Stimulated activated CD8-positive, alpha-beta memory T cell treated with anti-CD3 and anti-CD28 coated beads, Interleukin-7, amount 100 ng/mL, for 1 hour (primary cell): ENCODE data around the gene FOXB1.
A peak's percentile ranks its signal among the peaks of the same experiment; 100 is the strongest.

Source experiments
- DNase-seq, 2 donors: peaks; one replicate each; pipeline ENCODE4 v3.0.0-alpha.2; 2020; ENCODE audit warnings: low read depth in 2 of 2

Gene FOXB1

GRCh38 chr15:60004009-60004845 lies at the start of gene FOXB1:
Gene FOXB1 (plus strand): TSS chr15:60004311. CDS start chr15:60004964, 653 bp downstream.
- no peak for DNase-seq

- no peak for DNase-seq
Observed at GRCh38 chr15:59958288-59958687, 45.8 kb upstream of the FOXB1 start.

- DNase-seq: no peak
Observed at GRCh38 chr15:59960318-59960717, 43.8 kb upstream of the FOXB1 start.

GRCh38 chr15:59963322-59963721 lies 40.8 kb upstream of the FOXB1 start:
- DNase-seq: no peak

- no peak for DNase-seq
Observed at GRCh38 chr15:59963925-59964324, 40.2 kb upstream of the FOXB1 start.

GRCh38 chr15:59965741-59966140 lies 38.4 kb upstream of the FOXB1 start:
- no peak for DNase-seq

GRCh38 chr15:59966262-59966661 lies 37.8 kb upstream of the FOXB1 start:
- DNase-seq: no peak

- DNase-seq: no peak
Observed at GRCh38 chr15:59968314-59968713, 35.8 kb upstream of the FOXB1 start.

GRCh38 chr15:59972241-59972640 lies 31.9 kb upstream of the FOXB1 start:
- DNase-seq: no peak

- DNase-seq: peak in 1 of 2 donors; percentile 9
Observed at GRCh38 chr15:59976480-59977271, 27.4 kb upstream of the FOXB1 start.

- DNase-seq: no peak
Observed at GRCh38 chr15:59991834-59992233, 12.3 kb upstream of the FOXB1 start.

- no peak for DNase-seq
Observed at GRCh38 chr15:59993041-59993750, 10.9 kb upstream of the FOXB1 start.

- no peak for DNase-seq
Observed at GRCh38 chr15:59993950-59994401, 10.1 kb upstream of the FOXB1 start.

GRCh38 chr15:59994526-59994887 lies 9.6 kb upstream of the FOXB1 start:
- no peak for DNase-seq

GRCh38 chr15:59994888-59995557 lies 9.1 kb upstream of the FOXB1 start:
- no peak for DNase-seq

- DNase-seq: no peak
Observed at GRCh38 chr15:59995568-59996297, 8.4 kb upstream of the FOXB1 start.

GRCh38 chr15:59996298-59997041 lies 7.6 kb upstream of the FOXB1 start:
- no peak for DNase-seq

GRCh38 chr15:59997070-59997701 lies 6.9 kb upstream of the FOXB1 start:
- DNase-seq: no peak

GRCh38 chr15:59998305-59998949 lies 5.7 kb upstream of the FOXB1 start:
- DNase-seq: no peak
